H9 (cell line): ENCODE data around the gene CBLN3. TPM values are rescaled to one million over a fixed set of nuclear protein-coding genes. Genes with fewer than 3 reads are reported as not detected.

ENCODE experiments used
- DNase-seq: peaks from one replicate; pipeline ENCODE4 v3.0.0-alpha.2; 2017
- H2AFZ ChIP-seq: one replicate; pipeline ENCODE4 v1.6.1; 2013; ENCODE audit warnings: mild to moderate bottlenecking, low read length, control low read depth, moderate library complexity
- H2AK5ac ChIP-seq: 2 replicates; pipeline ENCODE4 v1.6.1; 2013; ENCODE audit warnings: low read length, control low read depth, mixed read lengths; ENCODE audit not compliant: insufficient read length
- H2BK120ac ChIP-seq: one replicate; pipeline ENCODE4 v1.6.1; 2013; ENCODE audit warnings: low read depth, mild to moderate bottlenecking, low read length, control low read depth, inconsistent platforms; ENCODE audit not compliant: poor library complexity, severe bottlenecking
- H2BK12ac ChIP-seq: 2 replicates; pipeline ENCODE4 v1.6.1; 2013; ENCODE audit warnings: low read length, control low read depth, mixed read lengths, low read depth; ENCODE audit not compliant: insufficient read length
- H2BK15ac ChIP-seq: 2 replicates; pipeline ENCODE4 v1.6.1; 2013; ENCODE audit warnings: low read depth, low read length, control low read depth
- H2BK20ac ChIP-seq: one replicate; pipeline ENCODE4 v1.6.1; 2013; ENCODE audit warnings: low read depth, mild to moderate bottlenecking, low read length, control low read depth, inconsistent platforms; ENCODE audit not compliant: poor library complexity, severe bottlenecking
- H2BK5ac ChIP-seq: 2 replicates; pipeline ENCODE4 v1.6.1; 2013; ENCODE audit warnings: low read length, control low read depth, mixed read lengths; ENCODE audit not compliant: insufficient read length
- H3K14ac ChIP-seq: 2 replicates; pipeline ENCODE4 v1.6.1; 2013; ENCODE audit warnings: low read length, control low read depth; ENCODE audit not compliant: insufficient read depth
- H3K18ac ChIP-seq: 2 replicates; pipeline ENCODE4 v1.6.1; 2013; ENCODE audit warnings: low read depth, mild to moderate bottlenecking, mixed read lengths, low read length, control low read depth; ENCODE audit not compliant: insufficient read length
- H3K23ac ChIP-seq: 2 replicates; pipeline ENCODE4 v1.6.1; 2013; ENCODE audit warnings: low read length, control low read depth, mixed read lengths, low read depth; ENCODE audit not compliant: insufficient read length
- H3K23me2 ChIP-seq: 2 replicates; pipeline ENCODE4 v1.6.1; 2013; ENCODE audit warnings: low read depth, mild to moderate bottlenecking, mixed read lengths, low read length, control low read depth; ENCODE audit not compliant: insufficient read length, poor library complexity, severe bottlenecking
- H3K27ac ChIP-seq: 2 replicates; pipeline ENCODE4 v1.5.1; 2013; ENCODE audit warnings: low read length, control low read depth, mixed read lengths, low read depth; ENCODE audit not compliant: insufficient read length
- H3K27me3 ChIP-seq: 2 replicates; pipeline ENCODE4 v1.6.1; 2013; ENCODE audit warnings: low read length, control low read depth, inconsistent platforms; ENCODE audit not compliant: insufficient read depth
- H3K4ac ChIP-seq: 2 replicates; pipeline ENCODE4 v1.6.1; 2013; ENCODE audit warnings: low read depth, mild to moderate bottlenecking, control low read depth, inconsistent platforms, low read length, moderate library complexity
- H3K4me1 ChIP-seq: 2 replicates; pipeline ENCODE4 v1.6.1; 2013; ENCODE audit warnings: low read length, control low read depth, inconsistent platforms; ENCODE audit not compliant: insufficient read depth
- H3K4me2 ChIP-seq: 2 replicates; pipeline ENCODE4 v1.6.1; 2013; ENCODE audit warnings: low read length, control low read depth, mixed read lengths; ENCODE audit not compliant: insufficient read length, insufficient read depth
- H3K56ac ChIP-seq: 2 replicates; pipeline ENCODE4 v1.6.1; 2013; ENCODE audit warnings: low read depth, mild to moderate bottlenecking, mixed read lengths, low read length, control low read depth; ENCODE audit not compliant: insufficient read length
- H3K79me1 ChIP-seq: 2 replicates; pipeline ENCODE4 v1.6.1; 2013; ENCODE audit warnings: low read depth, mild to moderate bottlenecking, moderate library complexity, low read length, control low read depth, inconsistent platforms; ENCODE audit not compliant: insufficient read depth, poor library complexity, severe bottlenecking
- H3K79me2 ChIP-seq: 2 replicates; pipeline ENCODE4 v1.6.1; 2013; ENCODE audit warnings: low read length, control low read depth, inconsistent platforms; ENCODE audit not compliant: insufficient read depth
- H3K9ac ChIP-seq: 2 replicates; pipeline ENCODE4 v1.6.1; 2013; ENCODE audit warnings: low read length, control low read depth, mixed read lengths; ENCODE audit not compliant: insufficient read length; ENCODE audit errors: extremely low read depth
- H3K9me3 ChIP-seq: one replicate; pipeline ENCODE4 v1.6.1; 2013; ENCODE audit warnings: low read depth, low read length, inconsistent platforms; ENCODE audit not compliant: control insufficient read depth
- H3T11ph ChIP-seq: one replicate; pipeline ENCODE4 v1.6.1; 2013; ENCODE audit warnings: mild to moderate bottlenecking, low read length, control low read depth, inconsistent platforms
- H4K20me1 ChIP-seq: one replicate; pipeline ENCODE4 v1.6.1; 2013; ENCODE audit not compliant: control insufficient read depth, insufficient read length, insufficient read depth
- H4K5ac ChIP-seq: 2 replicates; pipeline ENCODE4 v1.6.1; 2013; ENCODE audit warnings: low read depth, mild to moderate bottlenecking, mixed read lengths, low read length, control low read depth; ENCODE audit not compliant: insufficient read length
- H4K8ac ChIP-seq: replicated peaks from 2 replicates; pipeline ENCODE4 v1.6.1; 2013; ENCODE audit warnings: low read length, control low read depth, mixed read lengths, low read depth; ENCODE audit not compliant: insufficient read length
- H4K91ac ChIP-seq: 2 replicates; pipeline ENCODE4 v1.6.1; 2013; ENCODE audit warnings: low read depth, mild to moderate bottlenecking, moderate library complexity, mixed read lengths, low read length, control low read depth; ENCODE audit not compliant: insufficient read length
- H3K27ac Mint-ChIP-seq, 3 experiments: 2 replicates in 2 of 3; 3 replicates in 1 of 3; pipeline ENCODE4 v1.8.0; 2020 to 2021; ENCODE audit warnings: mixed read lengths in 3 of 3, mild to moderate bottlenecking in 1 of 3, moderate library complexity in 1 of 3
- H3K27me3 Mint-ChIP-seq: 2 replicates; pipeline ENCODE4 v1.8.0; 2021; ENCODE audit warnings: low read depth, mild to moderate bottlenecking, moderate library complexity, mixed read lengths
- H3K36me3 Mint-ChIP-seq, 3 experiments: 2 replicates in 2 of 3; 3 replicates in 1 of 3; pipeline ENCODE4 v1.8.0; 2020 to 2021; ENCODE audit warnings: low read depth in 3 of 3, mixed read lengths in 3 of 3; ENCODE audit not compliant: insufficient read depth in 1 of 3
- H3K4me1 Mint-ChIP-seq, 2 experiments: 2 replicates each; pipeline ENCODE4 v1.8.0; 2020; ENCODE audit warnings: mixed read lengths in 2 of 2
- H3K4me3 Mint-ChIP-seq, 2 experiments: 2 replicates in 1 of 2; 3 replicates in 1 of 2; pipeline ENCODE4 v1.8.0; 2020 to 2021; ENCODE audit warnings: mild to moderate bottlenecking in 2 of 2, mixed read lengths in 2 of 2, moderate library complexity in 1 of 2
- H3K9me3 Mint-ChIP-seq, 2 experiments: 2 replicates in 1 of 2; 3 replicates in 1 of 2; pipeline ENCODE4 v1.8.0; 2020; ENCODE audit warnings: mild to moderate bottlenecking in 2 of 2, mixed read lengths in 2 of 2, moderate library complexity in 1 of 2
- WGBS: extraction: QIAGEN DNeasy Blood & Tissue Kit; methylation state at CpG from one replicate; pipeline ENCODE4 v1.1.7; 2013; ENCODE audit warnings: missing lambda C conversion rate, low lambda C conversion rate, mixed read lengths; ENCODE audit not compliant: insufficient read length; ENCODE audit errors: extremely low coverage; 5-methylcytosine and 5-hydroxymethylcytosine counted together
- total RNA-seq: library from RNA; stranded (reverse); gene quantifications from 2 replicates; pipeline ENCODE4 v1.2.1, GENCODE V29; 2021
- TF ChIP-seq, protein P1 (sequence below): fragments of 200-600 bp; sonication (generic); conservative IDR thresholded peaks from 3 replicates; pipeline ENCODE4 v1.8.0; 2021; ENCODE audit warnings: antibody characterized with exemption, mild to moderate bottlenecking

CBLN3 gene
- total RNA-seq, 1 experiment from 2014 or later: 0.39 TPM

DNA sequence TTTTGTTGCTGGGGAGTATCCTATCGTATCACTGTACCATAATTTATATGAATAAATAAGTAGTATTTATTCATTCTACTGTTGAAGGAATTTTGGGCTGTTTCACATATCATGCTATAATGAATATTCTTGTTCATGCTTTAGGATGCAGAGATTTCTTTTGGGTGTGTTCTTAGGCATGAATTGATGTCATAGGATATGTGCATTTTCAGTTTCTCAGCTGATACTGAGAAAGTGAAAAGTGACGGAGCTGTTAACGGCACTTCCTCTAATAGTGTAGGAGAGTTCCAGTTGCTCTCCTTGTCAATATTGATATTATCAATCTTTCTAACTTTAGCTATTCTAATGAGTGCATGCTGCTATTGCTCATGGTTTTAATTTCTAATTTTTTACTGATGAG is 36.3 kb upstream of the CBLN3 start:
- H3K9me3 ChIP-seq: no peaks in the 10 kb centered on the region
- Mint-ChIP-seq H3K9me3 (peaks cover 0 to 4% of the 10 kb centered on the region in 2 experiments; a peak in 1 of 5 replicates), H3K36me3 (no peaks in the 10 kb centered on the region), H3K27me3 (peaks cover 1% of the 10 kb centered on the region; the same call in 1 of the 2 replicates), H3K4me3 (no peak overlapping the region), H3K27ac (no peak overlapping the region), H3K4me1 (no peaks in the 10 kb centered on the region)
- no peak overlapping the region for H2BK120ac ChIP-seq
- H3K56ac ChIP-seq: no peak overlapping the region
- H3K14ac ChIP-seq: no peak overlapping the region
- H4K5ac ChIP-seq: no peak overlapping the region
- DNase-seq: no peak
- no peak overlapping the region for H3K27ac ChIP-seq
- no peak overlapping the region for H2BK12ac ChIP-seq
- no peak overlapping the region for H2AK5ac ChIP-seq
- no peak overlapping the region for H3K4me2 ChIP-seq
- no peaks in the 10 kb centered on the region for H3K79me1 ChIP-seq
- no peak overlapping the region for H4K91ac ChIP-seq
- no peak overlapping the region for H3T11ph ChIP-seq
- H2BK20ac ChIP-seq: no peak overlapping the region
- H3K27me3 ChIP-seq: no peaks in the 10 kb centered on the region
- no peak overlapping the region for H3K4ac ChIP-seq
- no peak overlapping the region for H4K8ac ChIP-seq
- H3K79me2 ChIP-seq: no peaks in the 10 kb centered on the region
- no peaks in the 10 kb centered on the region for H3K4me1 ChIP-seq
- no peaks in the 10 kb centered on the region for H4K20me1 ChIP-seq
- H3K23ac ChIP-seq: no peak overlapping the region
- no peak overlapping the region for H2BK5ac ChIP-seq
- H3K18ac ChIP-seq: no peak overlapping the region
- TF ChIP-seq, protein P1, sequence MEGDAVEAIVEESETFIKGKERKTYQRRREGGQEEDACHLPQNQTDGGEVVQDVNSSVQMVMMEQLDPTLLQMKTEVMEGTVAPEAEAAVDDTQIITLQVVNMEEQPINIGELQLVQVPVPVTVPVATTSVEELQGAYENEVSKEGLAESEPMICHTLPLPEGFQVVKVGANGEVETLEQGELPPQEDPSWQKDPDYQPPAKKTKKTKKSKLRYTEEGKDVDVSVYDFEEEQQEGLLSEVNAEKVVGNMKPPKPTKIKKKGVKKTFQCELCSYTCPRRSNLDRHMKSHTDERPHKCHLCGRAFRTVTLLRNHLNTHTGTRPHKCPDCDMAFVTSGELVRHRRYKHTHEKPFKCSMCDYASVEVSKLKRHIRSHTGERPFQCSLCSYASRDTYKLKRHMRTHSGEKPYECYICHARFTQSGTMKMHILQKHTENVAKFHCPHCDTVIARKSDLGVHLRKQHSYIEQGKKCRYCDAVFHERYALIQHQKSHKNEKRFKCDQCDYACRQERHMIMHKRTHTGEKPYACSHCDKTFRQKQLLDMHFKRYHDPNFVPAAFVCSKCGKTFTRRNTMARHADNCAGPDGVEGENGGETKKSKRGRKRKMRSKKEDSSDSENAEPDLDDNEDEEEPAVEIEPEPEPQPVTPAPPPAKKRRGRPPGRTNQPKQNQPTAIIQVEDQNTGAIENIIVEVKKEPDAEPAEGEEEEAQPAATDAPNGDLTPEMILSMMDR: no peak
- H2BK15ac ChIP-seq: no peak overlapping the region
- no CpG with 5 or more reads among the region's 3 CpGs for WGBS
- H3K9ac ChIP-seq: no peak overlapping the region
- H2AFZ ChIP-seq: no peak overlapping the region
- no peaks in the 10 kb centered on the region for H3K23me2 ChIP-seq
